Activated naive CD4-positive, alpha-beta T cell treated with anti-CD3 and anti-CD28 coated beads, Interleukin-2, amount 50 U/mL, for 24 hours (primary cell): Measurements from ENCODE around the gene ZNF286A.
A peak's percentile ranks its signal among the peaks of the same experiment; 100 is the strongest.
"Not testable (repeated sequence)": the region's sequence is repeated elsewhere in the genome, so short reads cannot be mapped to it uniquely, and the experiment has no call there.

Source experiments
- H3K27ac Mint-ChIP-seq: one replicate; pipeline ENCODE4 v1.8.0; 2021; ENCODE audit warnings: mild to moderate bottlenecking, mixed read lengths
- H3K27me3 Mint-ChIP-seq: one replicate; pipeline ENCODE4 v1.8.0; 2021; ENCODE audit warnings: mixed read lengths
- H3K36me3 Mint-ChIP-seq: one replicate; pipeline ENCODE4 v1.8.0; 2021; ENCODE audit warnings: mixed read lengths
- H3K4me1 Mint-ChIP-seq: one replicate; pipeline ENCODE4 v1.8.0; 2021; ENCODE audit warnings: mixed read lengths
- H3K4me3 Mint-ChIP-seq: one replicate; pipeline ENCODE4 v1.8.0; 2021; ENCODE audit warnings: mild to moderate bottlenecking, mixed read lengths
- H3K9me3 Mint-ChIP-seq: one replicate; pipeline ENCODE4 v1.8.0; 2021; ENCODE audit warnings: mixed read lengths

Gene ZNF286A

GRCh38 chr17:15699413-15699924 is at the start of gene ZNF286A:
ZNF286A (plus strand) TSS chr17:15699752; CDS start chr17:15700330, 578 bp downstream.
- H3K9me3 Mint-ChIP-seq, H3K4me1 Mint-ChIP-seq, H3K36me3 Mint-ChIP-seq, H3K27me3 Mint-ChIP-seq: not testable (repeated sequence)
- peak within 1 kb of the TSS; percentile 97 for H3K27ac Mint-ChIP-seq
- peak within 1 kb of the TSS; percentile 96 for H3K4me3 Mint-ChIP-seq

DNA sequence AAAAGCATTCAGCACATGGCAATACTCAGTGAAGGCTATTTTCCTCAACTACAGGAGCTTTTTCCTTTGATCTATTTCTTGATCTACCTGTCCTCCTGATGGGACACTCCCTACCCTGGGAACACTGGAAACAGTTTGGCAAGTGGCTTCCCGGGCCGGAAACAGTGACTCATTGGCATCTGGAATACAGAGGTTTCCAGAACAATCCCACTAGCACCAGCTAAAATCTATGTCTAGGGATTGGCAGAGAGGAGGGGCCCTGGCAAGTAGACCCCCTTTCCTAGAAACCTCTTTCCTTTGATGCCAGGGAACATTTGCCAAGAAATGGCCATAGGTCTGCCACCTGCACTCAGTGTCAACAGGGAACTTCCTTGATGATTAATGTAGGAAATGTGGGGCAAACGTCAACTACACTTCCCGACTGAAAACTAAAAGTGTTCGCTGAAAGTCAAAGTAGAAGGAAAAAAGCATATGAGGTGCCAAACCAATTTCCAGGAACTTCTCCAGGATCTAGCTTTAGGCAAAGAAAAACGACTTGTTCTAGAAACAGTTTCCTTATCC is 49.6 kb upstream of the ZNF286A start:
- no peak overlapping the region for H3K4me3 Mint-ChIP-seq
- H3K9me3 Mint-ChIP-seq = no peaks in the 10 kb centered on the region
- no peaks in the 10 kb centered on the region for H3K27me3 Mint-ChIP-seq
- H3K36me3 Mint-ChIP-seq = peaks cover 5% of the 10 kb centered on the region
- peaks cover 3% of the 10 kb centered on the region for H3K4me1 Mint-ChIP-seq
- no peak overlapping the region for H3K27ac Mint-ChIP-seq

DNA sequence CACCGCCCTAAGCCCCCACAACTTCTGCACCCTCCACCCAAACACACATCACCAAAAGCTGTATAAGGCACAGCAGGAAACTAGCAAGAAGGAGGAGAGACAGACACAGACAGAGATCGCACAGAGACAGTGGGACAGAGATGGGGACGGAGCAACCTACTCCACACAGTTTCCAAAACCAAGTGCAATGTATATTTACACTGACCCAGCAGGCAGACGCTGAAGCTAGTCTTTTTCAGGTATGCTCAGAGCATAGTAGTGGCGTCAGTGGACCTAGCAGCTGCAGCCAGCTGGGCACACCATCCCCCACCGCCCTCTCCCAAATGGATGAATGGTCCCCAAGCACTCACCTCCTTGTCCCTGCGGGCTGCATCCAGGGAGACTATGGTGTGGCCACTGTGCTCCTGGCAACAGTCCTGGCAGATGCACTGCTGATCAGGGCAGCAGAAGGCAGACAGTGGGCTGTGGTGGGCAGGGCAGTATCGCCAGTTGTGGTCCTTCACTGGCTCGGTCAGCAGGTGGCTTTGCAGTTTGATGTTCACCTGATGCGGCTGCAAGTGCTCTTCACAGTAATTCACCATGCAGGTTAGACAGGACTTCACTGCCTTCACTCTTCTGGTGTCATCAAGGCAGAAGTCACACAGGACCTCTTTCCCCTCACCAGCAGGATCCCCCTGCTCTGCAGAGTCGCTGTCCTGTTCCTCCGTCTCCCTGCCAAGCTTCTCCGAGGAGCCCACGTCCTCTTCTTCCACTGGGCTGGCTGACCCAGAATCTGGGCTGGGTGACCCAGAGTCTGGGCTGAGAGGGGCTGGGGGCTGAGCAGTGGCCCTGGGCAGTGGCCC is 48.6 kb upstream of the ZNF286A start:
- Mint-ChIP-seq H3K4me1 (peaks cover 3% of the 10 kb centered on the region), H3K27me3 (no peaks in the 10 kb centered on the region), H3K27ac (no peak overlapping the region), H3K9me3 (no peaks in the 10 kb centered on the region), H3K4me3 (no peak overlapping the region), H3K36me3 (peaks cover 4% of the 10 kb centered on the region)

DNA sequence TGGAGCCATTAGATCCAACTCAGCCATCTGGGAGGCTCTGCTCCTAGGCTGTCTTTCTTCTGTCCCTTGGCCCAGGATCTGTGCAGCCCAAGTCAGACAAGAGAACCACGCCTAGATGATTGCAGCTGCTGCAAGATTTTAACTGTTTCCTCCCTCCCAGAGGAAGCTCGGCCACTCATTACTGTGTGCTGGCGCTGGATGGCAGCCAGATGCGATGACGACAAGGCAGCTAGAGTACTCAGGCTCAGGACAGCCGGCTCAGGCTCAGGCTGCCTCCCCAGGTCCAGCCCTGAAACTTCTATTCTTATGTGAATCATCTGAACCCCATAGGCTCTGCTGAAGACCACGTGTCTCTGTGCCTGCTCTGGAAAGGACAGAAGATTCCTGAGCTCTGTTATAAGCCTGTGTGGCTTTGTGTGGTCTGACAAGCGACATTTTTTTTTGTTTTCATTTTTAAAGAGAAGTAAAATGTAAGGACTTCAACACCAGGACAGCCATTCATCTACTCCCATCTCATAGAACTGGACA is 47.9 kb upstream of the ZNF286A start:
- H3K9me3 Mint-ChIP-seq = no peaks in the 10 kb centered on the region
- peaks cover 4% of the 10 kb centered on the region for H3K36me3 Mint-ChIP-seq
- peaks cover 3% of the 10 kb centered on the region for H3K4me1 Mint-ChIP-seq
- H3K4me3 Mint-ChIP-seq = no peak overlapping the region
- H3K27me3 Mint-ChIP-seq = no peaks in the 10 kb centered on the region
- H3K27ac Mint-ChIP-seq = no peak overlapping the region

GRCh38 chr17:15652960-15653359 is 46.6 kb upstream of the ZNF286A start:
- H3K36me3 Mint-ChIP-seq = peaks cover 6% of the 10 kb centered on the region
- no peaks in the 10 kb centered on the region for H3K9me3 Mint-ChIP-seq
- no peak overlapping the region for H3K27ac Mint-ChIP-seq
- H3K27me3 Mint-ChIP-seq = no peaks in the 10 kb centered on the region
- H3K4me3 Mint-ChIP-seq = no peak overlapping the region
- peaks cover 3% of the 10 kb centered on the region for H3K4me1 Mint-ChIP-seq

GRCh38 chr17:15654401-15654800 is 45.2 kb upstream of the ZNF286A start:
- not testable (repeated sequence) for H3K9me3 Mint-ChIP-seq, H3K27me3 Mint-ChIP-seq, H3K36me3 Mint-ChIP-seq, H3K4me1 Mint-ChIP-seq, H3K27ac Mint-ChIP-seq, H3K4me3 Mint-ChIP-seq

- H3K4me3 Mint-ChIP-seq = no peak overlapping the region
- H3K9me3 Mint-ChIP-seq = no peaks in the 10 kb centered on the region
- no peak overlapping the region for H3K27ac Mint-ChIP-seq
- no peaks in the 10 kb centered on the region for H3K27me3 Mint-ChIP-seq
- H3K36me3 Mint-ChIP-seq = peaks cover 6% of the 10 kb centered on the region
- H3K4me1 Mint-ChIP-seq = peaks cover 3% of the 10 kb centered on the region
These were observed 44.5 kb upstream of the ZNF286A start for GRCh38 chr17:15654886-15655561.

- H3K9me3 Mint-ChIP-seq = no peaks in the 10 kb centered on the region
- H3K27me3 Mint-ChIP-seq = no peaks in the 10 kb centered on the region
- peaks cover 10% of the 10 kb centered on the region for H3K36me3 Mint-ChIP-seq
- H3K4me3 Mint-ChIP-seq = no peak overlapping the region
- H3K27ac Mint-ChIP-seq = no peak overlapping the region
- H3K4me1 Mint-ChIP-seq = no peaks in the 10 kb centered on the region
These were observed 41.7 kb upstream of the ZNF286A start for GRCh38 chr17:15657868-15658267.

DNA sequence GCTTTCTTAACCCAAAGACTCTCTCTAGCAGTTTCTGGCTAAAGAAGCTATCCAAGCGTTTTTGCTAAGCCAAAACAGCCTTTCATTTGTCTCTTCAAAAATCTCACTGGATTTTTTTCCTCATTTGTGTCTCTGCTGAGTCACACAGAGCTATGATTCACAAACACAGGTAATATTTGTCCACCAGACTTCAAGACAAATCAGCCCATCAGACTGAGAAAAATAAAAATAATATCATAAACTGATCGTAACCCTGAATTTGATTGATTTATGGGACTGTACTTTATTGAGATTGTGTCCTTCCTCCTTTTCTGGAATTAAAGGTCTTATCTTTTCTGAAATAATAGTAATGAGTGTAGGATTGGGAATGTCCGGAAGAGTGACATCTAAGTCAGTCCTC is 41.3 kb upstream of the ZNF286A start:
- H3K9me3 Mint-ChIP-seq = no peaks in the 10 kb centered on the region
- no peaks in the 10 kb centered on the region for H3K27me3 Mint-ChIP-seq
- no peak overlapping the region for H3K27ac Mint-ChIP-seq
- no peak overlapping the region for H3K4me3 Mint-ChIP-seq
- H3K36me3 Mint-ChIP-seq = peaks cover 10% of the 10 kb centered on the region
- H3K4me1 Mint-ChIP-seq = no peaks in the 10 kb centered on the region

- Mint-ChIP-seq H3K27ac (no peak overlapping the region), H3K27me3 (no peaks in the 10 kb centered on the region), H3K9me3 (no peaks in the 10 kb centered on the region), H3K4me3 (no peak overlapping the region), H3K36me3 (peaks cover 12% of the 10 kb centered on the region), H3K4me1 (no peaks in the 10 kb centered on the region)
These were observed 40.3 kb upstream of the ZNF286A start for GRCh38 chr17:15659236-15659635.

GRCh38 chr17:15659663-15660062 is 39.9 kb upstream of the ZNF286A start:
- Mint-ChIP-seq H3K27me3 (no peaks in the 10 kb centered on the region), H3K4me1 (no peaks in the 10 kb centered on the region), H3K9me3 (no peaks in the 10 kb centered on the region), H3K27ac (no peak overlapping the region), H3K36me3 (peaks cover 12% of the 10 kb centered on the region), H3K4me3 (no peak overlapping the region)

DNA sequence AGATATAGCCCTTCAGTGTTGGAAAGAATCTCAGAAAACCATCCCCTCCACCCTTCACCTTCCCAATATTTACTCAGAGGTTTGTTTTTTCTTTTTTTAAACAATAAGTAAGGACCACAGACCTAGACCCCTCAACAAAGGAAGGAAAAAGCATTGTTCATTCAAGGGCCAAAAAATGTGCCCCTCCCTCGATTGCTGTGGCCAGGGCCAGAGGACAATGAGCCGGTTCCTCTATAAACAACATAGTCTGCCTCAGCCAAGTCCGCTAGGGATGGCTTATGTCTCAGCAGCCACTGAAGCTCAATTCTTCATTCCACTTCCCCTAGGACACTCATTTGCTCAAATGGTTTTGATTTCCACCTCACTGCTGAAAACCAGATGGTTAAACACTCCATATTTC is 39.5 kb upstream of the ZNF286A start:
- no peak overlapping the region for H3K27ac Mint-ChIP-seq
- no peaks in the 10 kb centered on the region for H3K4me1 Mint-ChIP-seq
- H3K9me3 Mint-ChIP-seq = no peaks in the 10 kb centered on the region
- H3K36me3 Mint-ChIP-seq = peaks cover 12% of the 10 kb centered on the region
- no peaks in the 10 kb centered on the region for H3K27me3 Mint-ChIP-seq
- H3K4me3 Mint-ChIP-seq = no peak overlapping the region

GRCh38 chr17:15662681-15663080 is 36.9 kb upstream of the ZNF286A start:
- Mint-ChIP-seq H3K27me3 (no peaks in the 10 kb centered on the region), H3K9me3 (no peaks in the 10 kb centered on the region), H3K27ac (no peak overlapping the region)

GRCh38 chr17:15663176-15663575 is 36.4 kb upstream of the ZNF286A start:
- Mint-ChIP-seq H3K27me3 (no peaks in the 10 kb centered on the region), H3K27ac (no peak overlapping the region), H3K9me3 (no peaks in the 10 kb centered on the region), H3K36me3 (peaks cover 17% of the 10 kb centered on the region), H3K4me1 (no peaks in the 10 kb centered on the region), H3K4me3 (no peak overlapping the region)

More at GRCh38 chr17:15662681-15663080, 36.9 kb upstream of the ZNF286A start:
- peaks cover 15% of the 10 kb centered on the region for H3K36me3 Mint-ChIP-seq
- H3K4me1 Mint-ChIP-seq = no peaks in the 10 kb centered on the region
- no peak overlapping the region for H3K4me3 Mint-ChIP-seq

DNA sequence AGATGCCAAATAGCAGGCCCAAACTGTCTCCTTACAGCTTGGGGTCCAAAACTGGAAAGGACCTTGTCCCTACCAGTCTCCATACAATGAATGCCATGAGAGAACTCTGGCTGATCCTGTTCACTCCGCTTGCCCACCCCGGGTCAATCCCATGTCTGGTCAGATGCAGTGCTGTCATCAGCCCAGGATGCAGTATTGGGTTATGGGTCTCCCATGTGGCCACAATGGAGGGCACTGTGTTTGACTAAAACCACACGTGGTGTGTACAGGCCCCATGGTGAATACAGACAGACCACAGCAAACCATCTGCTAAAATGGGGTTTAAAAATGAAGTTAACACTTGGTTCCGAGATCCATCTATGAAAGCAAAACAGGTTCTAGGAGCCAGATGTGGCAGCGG is 35.9 kb upstream of the ZNF286A start:
- H3K4me3 Mint-ChIP-seq = no peak overlapping the region
- H3K4me1 Mint-ChIP-seq = no peaks in the 10 kb centered on the region
- peaks cover 19% of the 10 kb centered on the region for H3K36me3 Mint-ChIP-seq
- H3K27ac Mint-ChIP-seq = no peak overlapping the region
- no peaks in the 10 kb centered on the region for H3K27me3 Mint-ChIP-seq
- no peaks in the 10 kb centered on the region for H3K9me3 Mint-ChIP-seq

- H3K27ac Mint-ChIP-seq, H3K4me3 Mint-ChIP-seq, H3K4me1 Mint-ChIP-seq, H3K9me3 Mint-ChIP-seq, H3K27me3 Mint-ChIP-seq: not testable (repeated sequence)
- peaks cover 15% of the 10 kb centered on the region for H3K36me3 Mint-ChIP-seq
These were observed 30.0 kb upstream of the ZNF286A start for GRCh38 chr17:15669526-15669925.
